ENCODE measurements around the gene BOC. TPM values are rescaled to one million over a fixed set of nuclear protein-coding genes. Genes with fewer than 3 reads are reported as not detected.

BOC gene
- total and polyA plus RNA-seq, 2 donors (not counting 3 experiments of a cell fraction or from before 2014, with no cell fraction given), result 0.07 TPM; not detected in 1

GRCh38 chr3:113275583-113275928, 64.2 kb downstream of the BOC start:
- H3K4me3 ChIP-seq (replicated peaks in 1 of 3; ENCODE audit: insufficient read depth in 1 of 3, low read depth in 1 of 3, low read length in 3 of 3), result no peak overlapping the region
- peaks cover 0 to 3% of the 10 kb centered on the region in 2 experiments for H3K27me3 ChIP-seq (ENCODE audit: control insufficient read depth in 2 of 2, insufficient read depth in 2 of 2, low read length in 2 of 2)
- no peaks in the 10 kb centered on the region for H3K9me3 ChIP-seq (replicated peaks; ENCODE audit: control insufficient read depth, insufficient read depth, low read length)
- no peak overlapping the region for H3K27ac ChIP-seq (ENCODE audit: insufficient read depth, low read depth, low read length)
- H4K20me1 ChIP-seq (replicated peaks; ENCODE audit: control insufficient read depth, extremely low read depth, insufficient read depth, low read length), result no peaks in the 10 kb centered on the region
- H3K4me1 ChIP-seq (ENCODE audit: control insufficient read depth, extremely low read depth, insufficient read depth, low read length), result peaks cover 5% of the 10 kb centered on the region
- CTCF ChIA-PET, result interaction anchor here (2.8 kb wide), 1 partner anchor 12 kb away, joined by 9 read pairs; no protein-coding TSS in a partner anchor
- POLR2A ChIA-PET, result no interaction called here
- no peak for FAIRE-seq
- no peak for DNase-seq (ENCODE audit: low read depth, low spot score)
- intact Hi-C loops (cut with micrococcal nuclease) (no loop called here), dilution Hi-C loops (cut with MboI; ENCODE audit: extremely low pct_ligation_motif_present, low sequenced_read_pairs) (no loop called here)
- H3K9me1 ChIP-seq (replicated peaks; ENCODE audit: control insufficient read depth, extremely low read depth, insufficient read depth, low read length), result no peaks in the 10 kb centered on the region
- no peak overlapping the region for H3K4me2 ChIP-seq (ENCODE audit: insufficient read depth, low read length)
- no peak for TF ChIP-seq POLR2A (IDR thresholded peaks at IDR 0.05; ENCODE audit: low read depth, low read length)
- TF ChIP-seq GATA2 (IDR thresholded peaks at IDR 0.05; ENCODE audit: insufficient read depth, insufficient read length, low read depth, low read length), result no peak
- TF ChIP-seq, protein P1, sequence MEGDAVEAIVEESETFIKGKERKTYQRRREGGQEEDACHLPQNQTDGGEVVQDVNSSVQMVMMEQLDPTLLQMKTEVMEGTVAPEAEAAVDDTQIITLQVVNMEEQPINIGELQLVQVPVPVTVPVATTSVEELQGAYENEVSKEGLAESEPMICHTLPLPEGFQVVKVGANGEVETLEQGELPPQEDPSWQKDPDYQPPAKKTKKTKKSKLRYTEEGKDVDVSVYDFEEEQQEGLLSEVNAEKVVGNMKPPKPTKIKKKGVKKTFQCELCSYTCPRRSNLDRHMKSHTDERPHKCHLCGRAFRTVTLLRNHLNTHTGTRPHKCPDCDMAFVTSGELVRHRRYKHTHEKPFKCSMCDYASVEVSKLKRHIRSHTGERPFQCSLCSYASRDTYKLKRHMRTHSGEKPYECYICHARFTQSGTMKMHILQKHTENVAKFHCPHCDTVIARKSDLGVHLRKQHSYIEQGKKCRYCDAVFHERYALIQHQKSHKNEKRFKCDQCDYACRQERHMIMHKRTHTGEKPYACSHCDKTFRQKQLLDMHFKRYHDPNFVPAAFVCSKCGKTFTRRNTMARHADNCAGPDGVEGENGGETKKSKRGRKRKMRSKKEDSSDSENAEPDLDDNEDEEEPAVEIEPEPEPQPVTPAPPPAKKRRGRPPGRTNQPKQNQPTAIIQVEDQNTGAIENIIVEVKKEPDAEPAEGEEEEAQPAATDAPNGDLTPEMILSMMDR (IDR thresholded peaks at IDR 0.05; ENCODE audit: extremely low read depth in 1 of 2, insufficient read depth in 1 of 2, low read depth in 1 of 2, low read length in 2 of 2), result no peak
- no peak for TF ChIP-seq MYC (IDR thresholded peaks at IDR 0.05; ENCODE audit: low read depth, low read length)
- TF ChIP-seq MAX (IDR thresholded peaks at IDR 0.05; ENCODE audit: insufficient read depth, insufficient read length), result no peak
- TF ChIP-seq JUN (IDR thresholded peaks at IDR 0.05; ENCODE audit: borderline replicate concordance, insufficient read depth, insufficient read length, low read depth), result no peak
- TF ChIP-seq EZH2 (IDR thresholded peaks at IDR 0.05; ENCODE audit: borderline replicate concordance, low read depth, low read length, severe bottlenecking), result no peak
- no peak for TF ChIP-seq FOS (IDR thresholded peaks at IDR 0.05; ENCODE audit: borderline replicate concordance, insufficient read depth, low read length)
- TF ChIP-seq POLR2AphosphoS5 (IDR thresholded peaks at IDR 0.05; ENCODE audit: insufficient read depth, low read depth, low read length), result no peak
- BruUV-seq (replicated peaks), result no TSS peak
- no peak overlapping the region for H3K9ac ChIP-seq (replicated peaks; ENCODE audit: extremely low read depth, insufficient read depth, low read length)
- no peak overlapping the region for H2AFZ ChIP-seq (ENCODE audit: low read depth, low read length)
- no peaks in the 10 kb centered on the region for H3K36me3 ChIP-seq (ENCODE audit: control insufficient read depth in 2 of 2, extremely low read depth in 1 of 2, insufficient read depth in 2 of 2, low read length in 2 of 2)
- H3K79me2 ChIP-seq (ENCODE audit: control insufficient read depth, insufficient read depth, low read length), result no peaks in the 10 kb centered on the region

All from endothelial cell of umbilical vein (primary cell).